PC-9 (cell line): ENCODE results near the gene EFEMP2. TPM values are rescaled to one million over a fixed set of nuclear protein-coding genes. Genes with fewer than 3 reads are reported as not detected.
"Not testable (repeated sequence)": the region's sequence is repeated elsewhere in the genome, so short reads cannot be mapped to it uniquely, and the experiment has no call there.

ENCODE experiments used
- BruUV-seq: library from RNA; stranded (reverse); fragments of 400-500 nt; replicated peaks from 2 replicates; lab custom pipeline; 2021; lab: Mats Ljungman, UMichigan
- CTCF ChIA-PET: fragments of 300-600 bp; sonication (Branson Sonifier 250); formaldehyde crosslinking; loops from one replicate; lab custom pipeline; 2022; ENCODE audit warnings: antibody characterized with exemption; lab: Charles Lee
- POLR2A ChIA-PET: fragments of 300-600 bp; sonication (Branson Sonifier 250); formaldehyde crosslinking; loops from one replicate; lab custom pipeline; 2022; ENCODE audit warnings: antibody characterized with exemption; ENCODE audit not compliant: unreplicated experiment; lab: Charles Lee
- DNase-seq, 2 experiments: peaks; one replicate each; pipeline versions ENCODE4 v3.0.0 to v3.0.0-alpha.2; 2015 to 2022; ENCODE audit warnings: mixed read lengths in 1 of 2
- H2AFZ ChIP-seq: fragments of 200-600 bp; sonication (generic); 2 replicates; pipeline ENCODE4 v1.8.1; 2017; ENCODE audit warnings: antibody characterized with exemption
- H3F3A ChIP-seq: fragments of 200-600 bp; sonication (generic); 2 replicates; pipeline ENCODE4 v1.8.1; 2017; ENCODE audit warnings: antibody characterized with exemption, mild to moderate bottlenecking, low read depth; ENCODE audit not compliant: insufficient read depth
- H3K27ac ChIP-seq: fragments of 200-600 bp; sonication (generic); 2 replicates; pipeline ENCODE4 v1.6.1; 2016; ENCODE audit warnings: mixed run types
- H3K27me3 ChIP-seq: fragments of 200-600 bp; sonication (generic); 2 replicates; pipeline ENCODE4 v1.6.1; 2016; ENCODE audit warnings: low read depth, mixed run types; ENCODE audit not compliant: insufficient read depth
- H3K36me3 ChIP-seq: fragments of 200-600 bp; sonication (generic); 2 replicates; pipeline ENCODE4 v1.6.1; 2016; ENCODE audit warnings: low read depth, mixed run types
- H3K4me1 ChIP-seq: fragments of 200-600 bp; sonication (generic); replicated peaks from 2 replicates; pipeline ENCODE4 v1.6.1; 2016; ENCODE audit warnings: mixed run types; ENCODE audit not compliant: insufficient read depth
- H3K4me2 ChIP-seq: fragments of 200-600 bp; sonication (generic); 2 replicates; pipeline ENCODE4 v1.6.1; 2017; ENCODE audit warnings: mixed run types
- H3K4me3 ChIP-seq: fragments of 200-600 bp; sonication (generic); 2 replicates; pipeline ENCODE4 v1.6.1; 2016; ENCODE audit warnings: mixed run types
- H3K79me2 ChIP-seq: fragments of 200-600 bp; sonication (generic); 2 replicates; pipeline ENCODE4 v1.6.1; 2017; ENCODE audit warnings: low read depth, mixed run types
- H3K9me2 ChIP-seq: fragments of 200-600 bp; sonication (generic); 2 replicates; pipeline ENCODE4 v1.8.1; 2017; ENCODE audit warnings: mild to moderate bottlenecking; ENCODE audit not compliant: insufficient read depth
- H3K9me3 ChIP-seq: fragments of 200-600 bp; sonication (generic); 2 replicates; pipeline ENCODE4 v1.8.1; 2016; ENCODE audit warnings: low read depth; ENCODE audit not compliant: insufficient read depth
- H4K20me1 ChIP-seq: fragments of 200-600 bp; sonication (generic); 2 replicates; pipeline ENCODE4 v1.8.1; 2017; ENCODE audit not compliant: insufficient read depth
- CTCF ChIP-seq: fragments of 200-600 bp; sonication (generic); conservative IDR thresholded peaks from 2 replicates; pipeline ENCODE4 v1.6.1; 2017; ENCODE audit warnings: mixed run types, antibody characterized with exemption, mild to moderate bottlenecking, moderate library complexity
- EZH2 ChIP-seq: fragments of 200-600 bp; sonication (generic); IDR thresholded peaks from 2 replicates; pipeline ENCODE4 v1.8.0; 2017; ENCODE audit warnings: antibody characterized with exemption, low read depth
- intact Hi-C: fragments of 100-400 bp; cut with micrococcal nuclease; formaldehyde crosslinking; loops from one replicate; pipeline ENCODE4 v1.10.0; 2022; ENCODE audit not compliant: unreplicated experiment
- total RNA-seq: library from RNA; stranded (reverse); gene quantifications from 2 replicates; pipeline ENCODE4 v1.2.3, GENCODE V29; 2021

EFEMP2 gene
- total RNA-seq, 1 experiment from 2014 or later, result 18.1 TPM

- Histone ChIP-seq H3K27me3 (no peaks in the 10 kb centered on the region), H3K9me2 (no peaks in the 10 kb centered on the region), H3K9me3 (no peaks in the 10 kb centered on the region), H2AFZ (no peak overlapping the region), H3K36me3 (peaks cover 27% of the 10 kb centered on the region), H4K20me1 (peaks cover 55% of the 10 kb centered on the region), H3K27ac (no peak overlapping the region), H3K4me1 (peaks cover 44% of the 10 kb centered on the region), H3K4me2 (0 out of 2 replicates have a peak overlapping the region, but pooled peaks have one; percentile 16), H3F3A (peaks cover 94% of the 10 kb centered on the region), H3K4me3 (no peak overlapping the region), H3K79me2 (peaks cover 77% of the 10 kb centered on the region)
- TF ChIP-seq CTCF (no peak), EZH2 (no peak)
- intact Hi-C loops, result no loop called here
- no TSS peak for BruUV-seq
- CTCF ChIA-PET, result no interaction called here
- no peak for DNase-seq
- POLR2A ChIA-PET, result interaction anchor here (0.6 kb wide), 1 partner anchor 784 kb away, joined by 4 read pairs; the partner anchor contains the start of gene RBM4B
Observed at GRCh38 chr11:65894034-65894591, 21.5 kb upstream of the EFEMP2 start.

- H3K27ac ChIP-seq, result 0 out of 2 replicates have a peak overlapping the region, but pooled peaks have one; percentile 64
- DNase-seq, result no peak
- peaks cover 93% of the 10 kb centered on the region for H3F3A ChIP-seq
- H3K79me2 ChIP-seq, result peaks cover 64% of the 10 kb centered on the region
- BruUV-seq, result no TSS peak
- ChIA-PET CTCF (no interaction called here), POLR2A (interaction anchor here (0.6 to 3.2 kb wide), 3 partner anchors 23 to 100 kb away, joined by 3 to 25 read pairs (median 4); no protein-coding TSS in a partner anchor)
- H3K4me2 ChIP-seq, result peak overlapping the region; percentile 98
- H4K20me1 ChIP-seq, result peaks cover 45% of the 10 kb centered on the region
- H3K36me3 ChIP-seq, result peaks cover 18% of the 10 kb centered on the region
- peak overlapping the region; percentile 80; the same call in 1 of the 2 replicates for H3K4me3 ChIP-seq
- TF ChIP-seq EZH2 (no peak), CTCF (no peak)
- no peaks in the 10 kb centered on the region for H3K9me3 ChIP-seq
- no peaks in the 10 kb centered on the region for H3K9me2 ChIP-seq
- no peaks in the 10 kb centered on the region for H3K27me3 ChIP-seq
- peaks cover 39% of the 10 kb centered on the region for H3K4me1 ChIP-seq
- no peak overlapping the region for H2AFZ ChIP-seq
- intact Hi-C loops, result no loop called here
Observed at GRCh38 chr11:65892661-65893317, 20.2 kb upstream of the EFEMP2 start.

GRCh38 chr11:65892137-65892540 is 19.5 kb upstream of the EFEMP2 start:
- H3K27me3 ChIP-seq, intact Hi-C loops, H2AFZ ChIP-seq, BruUV-seq, H3K9me2 ChIP-seq, DNase-seq, H3K9me3 ChIP-seq: not testable (repeated sequence)
- ChIA-PET CTCF (interaction anchor here (2.0 kb wide), 1 partner anchor 26 kb away, joined by 7 read pairs; no protein-coding TSS in a partner anchor), POLR2A (interaction anchor here (0.7 to 3.2 kb wide), 2 partner anchors 24 to 33 kb away, joined by 4 to 25 read pairs; no protein-coding TSS in a partner anchor)
- Histone ChIP-seq H3K79me2 (peaks cover 64% of the 10 kb centered on the region), H3K4me1 (peaks cover 38% of the 10 kb centered on the region), H3K27ac (peak overlapping the region; percentile 64), H4K20me1 (peaks cover 38% of the 10 kb centered on the region), H3K36me3 (peaks cover 13% of the 10 kb centered on the region), H3K4me3 (peak overlapping the region; percentile 80), H3K4me2 (peak overlapping the region; percentile 98), H3F3A (peaks cover 93% of the 10 kb centered on the region)
